ENCODE data around the gene PRPSAP1. TPM values are rescaled to one million over a fixed set of nuclear protein-coding genes. Genes with fewer than 3 reads are reported as not detected.

PRPSAP1 gene
- 73.0 TPM for total RNA-seq

GRCh38 chr17:76353599-76354316 lies at the start of gene PRPSAP1:
PRPSAP1 (minus strand) TSS chr17:76353916; CDS start chr17:76353703, 213 bp downstream.

GRCh38 chr17:76384222-76384986 lies 30.7 kb upstream of the PRPSAP1 start, which contains the start of gene SPHK1:
SPHK1 (plus strand) TSS chr17:76384609; CDS start chr17:76385645, 1,036 bp downstream.

GRCh38 chr17:76307966-76308338 lies 45.8 kb downstream of the PRPSAP1 start, which contains the start of gene QRICH2:
QRICH2 (minus strand) TSS chr17:76308276; CDS start chr17:76307998, 278 bp downstream.

GRCh38 chr17:76264755-76265623 lies 88.7 kb downstream of the PRPSAP1 start, which contains the start of gene UBALD2:
UBALD2 (plus strand) TSS chr17:76265348; CDS start chr17:76265506, 158 bp downstream.

Other genes with a start within 250 kb of the PRPSAP1 start
- gene FOXJ1, start 212.7 kb downstream of the PRPSAP1 start, total RNA-seq, result 1.6 TPM
- 24.4 TPM for gene RNF157, start 113.4 kb downstream of the PRPSAP1 start, total RNA-seq
- gene UBALD2, start 88.6 kb downstream of the PRPSAP1 start, total RNA-seq, result 6.8 TPM
- 5.1 TPM for gene QRICH2, start 45.6 kb downstream of the PRPSAP1 start, total RNA-seq
- 5.3 TPM for gene SPHK1, start 30.7 kb upstream of the PRPSAP1 start, total RNA-seq
- gene UBE2O, start 99.2 kb upstream of the PRPSAP1 start, total RNA-seq, result 51.3 TPM
- 18.0 TPM for gene AANAT, start 113.7 kb upstream of the PRPSAP1 start, total RNA-seq
- 9.1 TPM for gene RHBDF2, start 147.5 kb upstream of the PRPSAP1 start, total RNA-seq
- 12.5 TPM for gene CYGB, start 183.8 kb upstream of the PRPSAP1 start, total RNA-seq
- 14.3 TPM for gene PRCD, start 186.1 kb upstream of the PRPSAP1 start, total RNA-seq
- 28.5 TPM for gene ST6GALNAC2, start 231.9 kb upstream of the PRPSAP1 start, total RNA-seq